H9 (cell line): ENCODE data around the gene ZBTB45. TPM values are rescaled to one million over a fixed set of nuclear protein-coding genes. Genes with fewer than 3 reads are reported as not detected.

Experiments used
- DNase-seq: peaks from one replicate; pipeline ENCODE4 v3.0.0-alpha.2; 2017
- H2AFZ ChIP-seq: one replicate; pipeline ENCODE4 v1.6.1; 2013; ENCODE audit warnings: mild to moderate bottlenecking, low read length, control low read depth, moderate library complexity
- H2AK5ac ChIP-seq: 2 replicates; pipeline ENCODE4 v1.6.1; 2013; ENCODE audit warnings: low read length, control low read depth, mixed read lengths; ENCODE audit not compliant: insufficient read length
- H2BK120ac ChIP-seq: one replicate; pipeline ENCODE4 v1.6.1; 2013; ENCODE audit warnings: low read depth, mild to moderate bottlenecking, low read length, control low read depth, inconsistent platforms; ENCODE audit not compliant: poor library complexity, severe bottlenecking
- H2BK12ac ChIP-seq: 2 replicates; pipeline ENCODE4 v1.6.1; 2013; ENCODE audit warnings: low read length, control low read depth, mixed read lengths, low read depth; ENCODE audit not compliant: insufficient read length
- H2BK15ac ChIP-seq: 2 replicates; pipeline ENCODE4 v1.6.1; 2013; ENCODE audit warnings: low read depth, low read length, control low read depth
- H2BK20ac ChIP-seq: one replicate; pipeline ENCODE4 v1.6.1; 2013; ENCODE audit warnings: low read depth, mild to moderate bottlenecking, low read length, control low read depth, inconsistent platforms; ENCODE audit not compliant: poor library complexity, severe bottlenecking
- H2BK5ac ChIP-seq: 2 replicates; pipeline ENCODE4 v1.6.1; 2013; ENCODE audit warnings: low read length, control low read depth, mixed read lengths; ENCODE audit not compliant: insufficient read length
- H3K14ac ChIP-seq: 2 replicates; pipeline ENCODE4 v1.6.1; 2013; ENCODE audit warnings: low read length, control low read depth; ENCODE audit not compliant: insufficient read depth
- H3K18ac ChIP-seq: 2 replicates; pipeline ENCODE4 v1.6.1; 2013; ENCODE audit warnings: low read depth, mild to moderate bottlenecking, mixed read lengths, low read length, control low read depth; ENCODE audit not compliant: insufficient read length
- H3K23ac ChIP-seq: 2 replicates; pipeline ENCODE4 v1.6.1; 2013; ENCODE audit warnings: low read length, control low read depth, mixed read lengths, low read depth; ENCODE audit not compliant: insufficient read length
- H3K23me2 ChIP-seq: 2 replicates; pipeline ENCODE4 v1.6.1; 2013; ENCODE audit warnings: low read depth, mild to moderate bottlenecking, mixed read lengths, low read length, control low read depth; ENCODE audit not compliant: insufficient read length, poor library complexity, severe bottlenecking
- H3K27ac ChIP-seq: 2 replicates; pipeline ENCODE4 v1.5.1; 2013; ENCODE audit warnings: low read length, control low read depth, mixed read lengths, low read depth; ENCODE audit not compliant: insufficient read length
- H3K27me3 ChIP-seq: 2 replicates; pipeline ENCODE4 v1.6.1; 2013; ENCODE audit warnings: low read length, control low read depth, inconsistent platforms; ENCODE audit not compliant: insufficient read depth
- H3K4ac ChIP-seq: 2 replicates; pipeline ENCODE4 v1.6.1; 2013; ENCODE audit warnings: low read depth, mild to moderate bottlenecking, control low read depth, inconsistent platforms, low read length, moderate library complexity
- H3K4me1 ChIP-seq: 2 replicates; pipeline ENCODE4 v1.6.1; 2013; ENCODE audit warnings: low read length, control low read depth, inconsistent platforms; ENCODE audit not compliant: insufficient read depth
- H3K4me2 ChIP-seq: 2 replicates; pipeline ENCODE4 v1.6.1; 2013; ENCODE audit warnings: low read length, control low read depth, mixed read lengths; ENCODE audit not compliant: insufficient read length, insufficient read depth
- H3K56ac ChIP-seq: 2 replicates; pipeline ENCODE4 v1.6.1; 2013; ENCODE audit warnings: low read depth, mild to moderate bottlenecking, mixed read lengths, low read length, control low read depth; ENCODE audit not compliant: insufficient read length
- H3K79me1 ChIP-seq: 2 replicates; pipeline ENCODE4 v1.6.1; 2013; ENCODE audit warnings: low read depth, mild to moderate bottlenecking, moderate library complexity, low read length, control low read depth, inconsistent platforms; ENCODE audit not compliant: insufficient read depth, poor library complexity, severe bottlenecking
- H3K79me2 ChIP-seq: 2 replicates; pipeline ENCODE4 v1.6.1; 2013; ENCODE audit warnings: low read length, control low read depth, inconsistent platforms; ENCODE audit not compliant: insufficient read depth
- H3K9ac ChIP-seq: 2 replicates; pipeline ENCODE4 v1.6.1; 2013; ENCODE audit warnings: low read length, control low read depth, mixed read lengths; ENCODE audit not compliant: insufficient read length; ENCODE audit errors: extremely low read depth
- H3K9me3 ChIP-seq: one replicate; pipeline ENCODE4 v1.6.1; 2013; ENCODE audit warnings: low read depth, low read length, inconsistent platforms; ENCODE audit not compliant: control insufficient read depth
- H3T11ph ChIP-seq: one replicate; pipeline ENCODE4 v1.6.1; 2013; ENCODE audit warnings: mild to moderate bottlenecking, low read length, control low read depth, inconsistent platforms
- H4K20me1 ChIP-seq: one replicate; pipeline ENCODE4 v1.6.1; 2013; ENCODE audit not compliant: control insufficient read depth, insufficient read length, insufficient read depth
- H4K5ac ChIP-seq: 2 replicates; pipeline ENCODE4 v1.6.1; 2013; ENCODE audit warnings: low read depth, mild to moderate bottlenecking, mixed read lengths, low read length, control low read depth; ENCODE audit not compliant: insufficient read length
- H4K8ac ChIP-seq: replicated peaks from 2 replicates; pipeline ENCODE4 v1.6.1; 2013; ENCODE audit warnings: low read length, control low read depth, mixed read lengths, low read depth; ENCODE audit not compliant: insufficient read length
- H4K91ac ChIP-seq: 2 replicates; pipeline ENCODE4 v1.6.1; 2013; ENCODE audit warnings: low read depth, mild to moderate bottlenecking, moderate library complexity, mixed read lengths, low read length, control low read depth; ENCODE audit not compliant: insufficient read length
- H3K27ac Mint-ChIP-seq, 3 experiments: 2 replicates in 2 of 3; 3 replicates in 1 of 3; pipeline ENCODE4 v1.8.0; 2020 to 2021; ENCODE audit warnings: mixed read lengths in 3 of 3, mild to moderate bottlenecking in 1 of 3, moderate library complexity in 1 of 3
- H3K27me3 Mint-ChIP-seq: 2 replicates; pipeline ENCODE4 v1.8.0; 2021; ENCODE audit warnings: low read depth, mild to moderate bottlenecking, moderate library complexity, mixed read lengths
- H3K36me3 Mint-ChIP-seq, 3 experiments: 2 replicates in 2 of 3; 3 replicates in 1 of 3; pipeline ENCODE4 v1.8.0; 2020 to 2021; ENCODE audit warnings: low read depth in 3 of 3, mixed read lengths in 3 of 3; ENCODE audit not compliant: insufficient read depth in 1 of 3
- H3K4me1 Mint-ChIP-seq, 2 experiments: 2 replicates each; pipeline ENCODE4 v1.8.0; 2020; ENCODE audit warnings: mixed read lengths in 2 of 2
- H3K4me3 Mint-ChIP-seq, 2 experiments: 2 replicates in 1 of 2; 3 replicates in 1 of 2; pipeline ENCODE4 v1.8.0; 2020 to 2021; ENCODE audit warnings: mild to moderate bottlenecking in 2 of 2, mixed read lengths in 2 of 2, moderate library complexity in 1 of 2
- H3K9me3 Mint-ChIP-seq, 2 experiments: 2 replicates in 1 of 2; 3 replicates in 1 of 2; pipeline ENCODE4 v1.8.0; 2020; ENCODE audit warnings: mild to moderate bottlenecking in 2 of 2, mixed read lengths in 2 of 2, moderate library complexity in 1 of 2
- WGBS: extraction: QIAGEN DNeasy Blood & Tissue Kit; methylation state at CpG from one replicate; pipeline ENCODE4 v1.1.7; 2013; ENCODE audit warnings: missing lambda C conversion rate, low lambda C conversion rate, mixed read lengths; ENCODE audit not compliant: insufficient read length; ENCODE audit errors: extremely low coverage; 5-methylcytosine and 5-hydroxymethylcytosine counted together
- long read RNA-seq: library from polyadenylated mRNA; unstranded; transcript quantifications from one replicate; pipeline ENCODE4 v2.0.0, GENCODE V29; 2020
- total RNA-seq: library from RNA; stranded (reverse); gene quantifications from 2 replicates; pipeline ENCODE4 v1.2.1, GENCODE V29; 2021
- TF ChIP-seq, protein P1 (sequence below): fragments of 200-600 bp; sonication (generic); conservative IDR thresholded peaks from 3 replicates; pipeline ENCODE4 v1.8.0; 2021; ENCODE audit warnings: antibody characterized with exemption, mild to moderate bottlenecking

ZBTB45 gene
- 18.7 and 18.8 TPM in 2 replicates for total RNA-seq
- long read RNA-seq, transcript ZBTB45-202 (3 exons, 2,541 nt), result major isoform, 15 of 18 reads
- long read RNA-seq, partial matches to known transcripts, result 1 of 18 reads
- long read RNA-seq, other reads (novel, unspliced or antisense), result 0 of 18 reads

DNA sequence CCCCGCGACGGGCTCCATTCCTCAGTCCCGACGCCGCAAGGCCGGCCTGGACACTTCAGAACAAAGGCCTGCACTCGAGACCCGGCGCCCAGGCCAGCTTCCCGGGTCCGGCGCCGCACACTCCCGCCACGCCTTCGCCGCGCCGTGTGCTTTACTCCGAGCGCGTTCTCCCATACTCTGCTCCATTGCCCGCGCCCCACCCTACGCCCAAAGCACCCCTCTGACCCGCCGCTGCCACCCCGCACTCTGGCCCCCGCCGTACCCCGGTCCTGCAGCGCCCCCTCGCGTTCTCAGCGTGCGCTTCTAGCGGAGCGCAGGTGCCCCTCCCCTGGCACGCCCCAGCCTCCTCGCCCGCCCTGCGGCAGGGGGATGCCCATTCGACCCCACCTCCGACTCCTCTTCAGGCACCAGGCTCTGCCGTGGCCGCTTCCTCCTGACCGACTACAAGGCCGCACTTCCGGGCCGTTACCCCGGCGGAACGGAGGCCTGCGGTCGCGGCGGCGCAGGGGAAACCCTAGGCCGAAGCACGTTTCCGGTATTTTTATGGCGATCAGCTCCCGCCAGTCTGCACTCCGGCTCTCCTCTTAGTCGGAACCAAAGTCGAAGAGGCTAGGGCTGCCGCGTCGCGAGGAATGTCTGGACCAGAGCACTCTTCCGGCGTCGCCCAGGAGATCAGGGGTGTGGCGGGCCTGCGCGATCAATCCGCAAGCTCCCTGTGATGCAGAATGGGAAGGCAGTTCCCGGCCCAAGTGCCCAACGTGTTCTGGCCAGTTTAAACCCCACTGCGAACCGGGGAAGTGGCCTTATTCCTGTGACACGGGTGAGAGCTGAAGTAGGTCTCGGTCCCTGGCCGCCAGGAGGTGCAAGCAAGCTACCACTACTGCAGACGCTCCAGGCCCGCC is at the start of gene ZBTB45:
Gene ZBTB45 (minus strand): TSS at position 456 of the 902 bp plus-strand sequence. CDS start 2,137 bp downstream, outside the sequence.
- TF ChIP-seq, protein P1, sequence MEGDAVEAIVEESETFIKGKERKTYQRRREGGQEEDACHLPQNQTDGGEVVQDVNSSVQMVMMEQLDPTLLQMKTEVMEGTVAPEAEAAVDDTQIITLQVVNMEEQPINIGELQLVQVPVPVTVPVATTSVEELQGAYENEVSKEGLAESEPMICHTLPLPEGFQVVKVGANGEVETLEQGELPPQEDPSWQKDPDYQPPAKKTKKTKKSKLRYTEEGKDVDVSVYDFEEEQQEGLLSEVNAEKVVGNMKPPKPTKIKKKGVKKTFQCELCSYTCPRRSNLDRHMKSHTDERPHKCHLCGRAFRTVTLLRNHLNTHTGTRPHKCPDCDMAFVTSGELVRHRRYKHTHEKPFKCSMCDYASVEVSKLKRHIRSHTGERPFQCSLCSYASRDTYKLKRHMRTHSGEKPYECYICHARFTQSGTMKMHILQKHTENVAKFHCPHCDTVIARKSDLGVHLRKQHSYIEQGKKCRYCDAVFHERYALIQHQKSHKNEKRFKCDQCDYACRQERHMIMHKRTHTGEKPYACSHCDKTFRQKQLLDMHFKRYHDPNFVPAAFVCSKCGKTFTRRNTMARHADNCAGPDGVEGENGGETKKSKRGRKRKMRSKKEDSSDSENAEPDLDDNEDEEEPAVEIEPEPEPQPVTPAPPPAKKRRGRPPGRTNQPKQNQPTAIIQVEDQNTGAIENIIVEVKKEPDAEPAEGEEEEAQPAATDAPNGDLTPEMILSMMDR, result peak; percentile 68
- Histone ChIP-seq H2BK15ac (no peak within 1 kb of the TSS), H3K23me2 (peaks cover 20% of the 10 kb centered on the region), H3K18ac (peak within 1 kb of the TSS; percentile 95), H3T11ph (no peak within 1 kb of the TSS), H3K27me3 (no peaks in the 10 kb centered on the region), H4K5ac (peak within 1 kb of the TSS; percentile 19), H4K91ac (no peak within 1 kb of the TSS), H3K4me2 (peak within 1 kb of the TSS; percentile 85), H3K14ac (peak within 1 kb of the TSS; percentile 96), H3K79me1 (no peaks in the 10 kb centered on the region), H3K23ac (no peak within 1 kb of the TSS), H3K56ac (no peak within 1 kb of the TSS), H4K8ac (no peak within 1 kb of the TSS), H2AFZ (no peak within 1 kb of the TSS), H3K4ac (no peak within 1 kb of the TSS; the same call in 1 of the 2 replicates), H2BK120ac (no peak within 1 kb of the TSS), H3K9me3 (no peaks in the 10 kb centered on the region), H3K4me1 (no peaks in the 10 kb centered on the region; the same call in 1 of the 2 replicates), H3K9ac (peak within 1 kb of the TSS; percentile 96), H3K79me2 (peaks cover 2% of the 10 kb centered on the region; the same call in 1 of the 2 replicates), H2BK12ac (no peak within 1 kb of the TSS), H2BK20ac (no peak within 1 kb of the TSS), H2BK5ac (no peak within 1 kb of the TSS), H4K20me1 (no peaks in the 10 kb centered on the region), H2AK5ac (no peak within 1 kb of the TSS), H3K27ac (peak within 1 kb of the TSS; percentile 69)
- Mint-ChIP-seq H3K4me3 (peak within 1 kb of the TSS; percentile 91 to 96), H3K4me1 (peaks cover 46 to 48% of the 10 kb centered on the region in 2 experiments), H3K27me3 (no peaks in the 10 kb centered on the region), H3K27ac (peak within 1 kb of the TSS; percentile 75 to 100 (median 99)), H3K36me3 (peaks cover 9 to 19% (median 13%) of the 10 kb centered on the region in 3 experiments), H3K9me3 (peaks cover 0 to 3% of the 10 kb centered on the region in 2 experiments; a peak in 1 of 5 replicates)
- WGBS, result no CpG with 5 or more reads among the region's 87 CpGs
- DNase-seq, result peak; percentile 95
